GM23338 (cell line): ENCODE measurements around the gene NFIA. TPM values are rescaled to one million over a fixed set of nuclear protein-coding genes. Genes with fewer than 3 reads are reported as not detected.

Source experiments
- ATAC-seq: fragments of 200-7000 bp; cut with Tn5 transposase; 3 replicates; pipeline ENCODE4 v1.9.1; 2020
- DNase-seq: peaks from one replicate; pipeline ENCODE4 v3.0.0-alpha.2; 2015; ENCODE audit warnings: low spot score
- H2AFZ ChIP-seq: fragments of 200-600 bp; sonication (generic); 2 replicates; pipeline ENCODE4 v1.8.0; 2016; ENCODE audit warnings: antibody characterized with exemption, mild to moderate bottlenecking, moderate library complexity
- H3F3A ChIP-seq: fragments of 200-600 bp; sonication (generic); replicated peaks from 2 replicates; pipeline ENCODE4 v1.8.0; 2017; ENCODE audit warnings: antibody characterized with exemption, mixed run types, low read depth
- H3K27ac ChIP-seq: fragments of 200-600 bp; sonication (generic); 2 replicates; pipeline ENCODE4 v1.6.1; 2016; ENCODE audit warnings: low read depth
- H3K27me3 ChIP-seq: fragments of 200-600 bp; sonication (generic); 2 replicates; pipeline ENCODE4 v1.8.0; 2016; ENCODE audit warnings: mild to moderate bottlenecking, mixed run types, moderate library complexity; ENCODE audit not compliant: insufficient read depth
- H3K36me3 ChIP-seq: fragments of 200-600 bp; sonication (generic); 2 replicates; pipeline ENCODE4 v1.8.0; 2016; ENCODE audit warnings: mild to moderate bottlenecking; ENCODE audit not compliant: insufficient read depth
- H3K4me1 ChIP-seq: fragments of 200-600 bp; sonication (generic); 2 replicates; pipeline ENCODE4 v1.8.0; 2016; ENCODE audit warnings: mild to moderate bottlenecking, moderate library complexity; ENCODE audit not compliant: insufficient read depth
- H3K4me2 ChIP-seq: fragments of 200-600 bp; sonication (generic); 2 replicates; pipeline ENCODE4 v1.7.1; 2017; ENCODE audit warnings: mixed run types
- H3K4me3 ChIP-seq: fragments of 200-600 bp; sonication (generic); 2 replicates; pipeline ENCODE4 v1.6.1; 2016; ENCODE audit warnings: mixed run types
- H3K79me2 ChIP-seq: fragments of 200-600 bp; sonication (generic); replicated peaks from 2 replicates; pipeline ENCODE4 v1.8.0; 2017; ENCODE audit warnings: mild to moderate bottlenecking; ENCODE audit not compliant: insufficient read depth
- H3K9me2 ChIP-seq: fragments of 200-600 bp; sonication (generic); 2 replicates; pipeline ENCODE4 v1.8.0; 2017; ENCODE audit not compliant: insufficient read depth
- H4K20me1 ChIP-seq: fragments of 200-600 bp; sonication (generic); replicated peaks from 2 replicates; pipeline ENCODE4 v1.8.0; 2017; ENCODE audit warnings: mild to moderate bottlenecking; ENCODE audit not compliant: insufficient read depth
- H3K27ac Mint-ChIP-seq: 2 replicates; pipeline ENCODE4 v1.8.0; 2020; ENCODE audit warnings: inconsistent platforms, mild to moderate bottlenecking, moderate library complexity, mixed read lengths
- H3K27me3 Mint-ChIP-seq: 3 replicates; pipeline ENCODE4 v1.8.0; 2022; ENCODE audit warnings: low read depth, mild to moderate bottlenecking, moderate library complexity, mixed read lengths, inconsistent platforms; ENCODE audit not compliant: insufficient read depth, poor library complexity
- H3K36me3 Mint-ChIP-seq: 3 replicates; pipeline ENCODE4 v1.8.0; 2021; ENCODE audit warnings: low read depth, mild to moderate bottlenecking, inconsistent platforms, moderate library complexity, mixed read lengths
- H3K4me1 Mint-ChIP-seq: 3 replicates; pipeline ENCODE4 v1.8.0; 2020; ENCODE audit warnings: mild to moderate bottlenecking, inconsistent platforms, mixed read lengths
- H3K4me3 Mint-ChIP-seq: 3 replicates; pipeline ENCODE4 v1.8.0; 2021; ENCODE audit warnings: moderate library complexity, mild to moderate bottlenecking, inconsistent platforms, mixed read lengths
- H3K9me3 Mint-ChIP-seq: 3 replicates; pipeline ENCODE4 v1.8.0; 2020; ENCODE audit warnings: moderate library complexity, mild to moderate bottlenecking, inconsistent platforms, mixed read lengths
- CREB1 ChIP-seq: fragments of 250-450 bp; sonication (Bioruptor Pico); IDR thresholded peaks from 2 replicates; pipeline ENCODE4 v1.5.0; 2020; ENCODE audit warnings: low read depth, mild to moderate bottlenecking, moderate library complexity
- EZH2phosphoT487 ChIP-seq: fragments of 200-600 bp; sonication (generic); IDR thresholded peaks from one replicate; pipeline ENCODE4 v1.8.1; 2018; ENCODE audit warnings: antibody characterized with exemption; ENCODE audit not compliant: unreplicated experiment
- JUNB ChIP-seq: IDR thresholded peaks from one replicate; pipeline ENCODE4 v1.6.1; 2016; ENCODE audit warnings: antibody characterized with exemption; ENCODE audit not compliant: unreplicated experiment
- NANOG ChIP-seq: IDR thresholded peaks from 2 replicates; pipeline ENCODE4 v1.6.1; 2016; ENCODE audit warnings: antibody characterized with exemption, borderline replicate concordance
- REST ChIP-seq: IDR thresholded peaks from one replicate; pipeline ENCODE4 v1.6.1; 2018; ENCODE audit warnings: antibody characterized with exemption; ENCODE audit not compliant: unreplicated experiment
- STAT1 ChIP-seq: IDR thresholded peaks from one replicate; pipeline ENCODE4 v1.6.1; 2016; ENCODE audit warnings: antibody characterized with exemption; ENCODE audit not compliant: unreplicated experiment
- ZNF114 ChIP-seq: fragments of 250-450 bp; sonication (Bioruptor Pico); IDR thresholded peaks from 2 replicates; pipeline ENCODE4 v1.5.0; 2020; ENCODE audit warnings: mild to moderate bottlenecking, moderate library complexity
- polyA plus RNA-seq: library from polyadenylated mRNA; unstranded; fragments of >200 nt; fragmentation: Nextera tagmentation; extraction: Ambion mirVana; gene quantifications from 2 replicates; pipeline ENCODE4 v1.2.1, GENCODE V29; 2016
- total RNA-seq: library from RNA; depleted of rRNA; stranded (reverse); fragments of >200 nt; shearing (Covaris generic); gene quantifications from 2 replicates; pipeline ENCODE4 v1.2.3, GENCODE V29; 2014

Gene NFIA
- total and polyA plus RNA-seq, 2 experiments from 2014 or later, result 0.97 to 2.3 TPM

- no peak for TF ChIP-seq REST
Observed at GRCh38 chr1:61480273-61480935, 398.0 kb downstream of the NFIA start (continued).

- H3K9me3 Mint-ChIP-seq, result peaks cover 7% of the 10 kb centered on the region; the same call in 1 of the 3 replicates
- H3K79me2 ChIP-seq, result no peaks in the 10 kb centered on the region
- TF ChIP-seq EZH2phosphoT487, result no peak
- TF ChIP-seq ZNF114, result no peak
- no peak for TF ChIP-seq REST
- TF ChIP-seq JUNB, result no peak
- TF ChIP-seq STAT1, result no peak
- no peak for TF ChIP-seq CREB1 (CRISPR knock-in tag)
- no peak for TF ChIP-seq NANOG
- no peak overlapping the region for H2AFZ ChIP-seq
- H3K27me3 ChIP-seq, result peaks cover 68% of the 10 kb centered on the region
- H3K9me2 ChIP-seq, result no peaks in the 10 kb centered on the region
- no peak overlapping the region for H3K27ac ChIP-seq
- H3K36me3 ChIP-seq, result no peaks in the 10 kb centered on the region
- H3K4me3 Mint-ChIP-seq, result no peak overlapping the region
- ATAC-seq, result no peak
- peaks cover 8% of the 10 kb centered on the region; the same call in 1 of the 2 replicates for H3K4me1 ChIP-seq
- no peak overlapping the region for H3K4me2 ChIP-seq
- H3K4me1 Mint-ChIP-seq, result peaks cover 17% of the 10 kb centered on the region
- no peak overlapping the region for H3K4me3 ChIP-seq
- no peak overlapping the region for H3K27ac Mint-ChIP-seq
- H3K27me3 Mint-ChIP-seq, result peaks cover 60% of the 10 kb centered on the region
- no peaks in the 10 kb centered on the region for H4K20me1 ChIP-seq
- no peaks in the 10 kb centered on the region for H3F3A ChIP-seq
- no peaks in the 10 kb centered on the region for H3K36me3 Mint-ChIP-seq
- no peak for DNase-seq
Observed at GRCh38 chr1:61481315-61481715, 399.0 kb downstream of the NFIA start.
